ENCODE data around the gene CCDC93. TPM values are rescaled to one million over a fixed set of nuclear protein-coding genes. Genes with fewer than 3 reads are reported as not detected.

The CCDC93 gene
- polyA plus RNA-seq, 2 of the 4 experiments (the other 2 are of a cell fraction), result 14.4 to 17.8 TPM

DNA sequence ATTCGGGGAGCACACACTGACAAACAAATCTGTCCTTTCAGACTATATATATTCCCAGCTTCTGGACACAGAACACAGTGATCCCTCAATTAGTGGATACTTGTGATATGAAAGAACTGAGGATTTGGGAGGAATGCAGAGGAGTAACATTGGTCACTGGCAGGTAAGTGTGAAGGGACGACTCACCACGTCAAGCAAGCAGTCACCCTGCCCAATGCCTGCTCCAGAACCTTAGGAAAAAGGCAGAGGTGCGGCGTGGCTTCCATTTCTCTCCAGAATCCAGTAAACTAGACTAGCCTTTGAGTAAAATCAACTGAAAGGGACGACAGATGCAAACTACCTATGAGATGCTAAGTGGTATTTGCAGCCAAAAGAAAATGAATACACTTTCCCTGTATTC, 1.1 kb downstream of the CCDC93 start:
- FAIRE-seq (no peak), ATAC-seq (no peak; a peak in 1 of 6 replicates), DNase-seq (ENCODE audit: low read depth in 1 of 2, low spot score in 1 of 2) (no peak)
- peak overlapping the region; percentile 97 for H3K4me3 ChIP-seq
- H3K9me3 ChIP-seq, result no peaks in the 10 kb centered on the region
- WGBS (ENCODE audit: missing lambda C conversion rate), result 36% methylated on average over 6 of the region's 6 CpGs
- H3K27ac ChIP-seq, result peak overlapping the region; percentile 88 to 99
- ChIA-PET POLR2A (no interaction called here), CTCF (interaction anchor here (0.6 to 3.2 kb wide), 4 partner anchors 9 to 199 kb away, joined by 3 to 19 read pairs (median 12); partner anchors contain the start of gene DDX18)
- H3K4me1 ChIP-seq, result peaks cover 9% of the 10 kb centered on the region; the same call in 2 of the 3 replicates
- peak overlapping the region; percentile 84 for H3K4me2 ChIP-seq
- TF ChIP-seq EP300 (IDR thresholded peaks at IDR 0.05) (no peak), NR3C1 (IDR thresholded peaks at IDR 0.05) (no peak), KDM1A (IDR thresholded peaks at IDR 0.05; ENCODE audit: low read depth) (no peak), HEYL (CRISPR knock-in tag; IDR thresholded peaks at IDR 0.05) (no peak), JUN (IDR thresholded peaks at IDR 0.05) (no peak), FOSL2 (IDR thresholded peaks at IDR 0.05) (no peak), FOSL2 (CRISPR knock-in tag; IDR thresholded peaks at IDR 0.05) (no peak)
- TF ChIP-seq, protein P1, sequence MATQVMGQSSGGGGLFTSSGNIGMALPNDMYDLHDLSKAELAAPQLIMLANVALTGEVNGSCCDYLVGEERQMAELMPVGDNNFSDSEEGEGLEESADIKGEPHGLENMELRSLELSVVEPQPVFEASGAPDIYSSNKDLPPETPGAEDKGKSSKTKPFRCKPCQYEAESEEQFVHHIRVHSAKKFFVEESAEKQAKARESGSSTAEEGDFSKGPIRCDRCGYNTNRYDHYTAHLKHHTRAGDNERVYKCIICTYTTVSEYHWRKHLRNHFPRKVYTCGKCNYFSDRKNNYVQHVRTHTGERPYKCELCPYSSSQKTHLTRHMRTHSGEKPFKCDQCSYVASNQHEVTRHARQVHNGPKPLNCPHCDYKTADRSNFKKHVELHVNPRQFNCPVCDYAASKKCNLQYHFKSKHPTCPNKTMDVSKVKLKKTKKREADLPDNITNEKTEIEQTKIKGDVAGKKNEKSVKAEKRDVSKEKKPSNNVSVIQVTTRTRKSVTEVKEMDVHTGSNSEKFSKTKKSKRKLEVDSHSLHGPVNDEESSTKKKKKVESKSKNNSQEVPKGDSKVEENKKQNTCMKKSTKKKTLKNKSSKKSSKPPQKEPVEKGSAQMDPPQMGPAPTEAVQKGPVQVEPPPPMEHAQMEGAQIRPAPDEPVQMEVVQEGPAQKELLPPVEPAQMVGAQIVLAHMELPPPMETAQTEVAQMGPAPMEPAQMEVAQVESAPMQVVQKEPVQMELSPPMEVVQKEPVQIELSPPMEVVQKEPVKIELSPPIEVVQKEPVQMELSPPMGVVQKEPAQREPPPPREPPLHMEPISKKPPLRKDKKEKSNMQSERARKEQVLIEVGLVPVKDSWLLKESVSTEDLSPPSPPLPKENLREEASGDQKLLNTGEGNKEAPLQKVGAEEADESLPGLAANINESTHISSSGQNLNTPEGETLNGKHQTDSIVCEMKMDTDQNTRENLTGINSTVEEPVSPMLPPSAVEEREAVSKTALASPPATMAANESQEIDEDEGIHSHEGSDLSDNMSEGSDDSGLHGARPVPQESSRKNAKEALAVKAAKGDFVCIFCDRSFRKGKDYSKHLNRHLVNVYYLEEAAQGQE (IDR thresholded peaks at IDR 0.05), result no peak
- TF ChIP-seq, protein P2, sequence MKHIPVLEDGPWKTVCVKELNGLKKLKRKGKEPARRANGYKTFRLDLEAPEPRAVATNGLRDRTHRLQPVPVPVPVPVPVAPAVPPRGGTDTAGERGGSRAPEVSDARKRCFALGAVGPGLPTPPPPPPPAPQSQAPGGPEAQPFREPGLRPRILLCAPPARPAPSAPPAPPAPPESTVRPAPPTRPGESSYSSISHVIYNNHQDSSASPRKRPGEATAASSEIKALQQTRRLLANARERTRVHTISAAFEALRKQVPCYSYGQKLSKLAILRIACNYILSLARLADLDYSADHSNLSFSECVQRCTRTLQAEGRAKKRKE (CRISPR knock-in tag; IDR thresholded peaks at IDR 0.05; ENCODE audit: low read depth), result no peak

DNA sequence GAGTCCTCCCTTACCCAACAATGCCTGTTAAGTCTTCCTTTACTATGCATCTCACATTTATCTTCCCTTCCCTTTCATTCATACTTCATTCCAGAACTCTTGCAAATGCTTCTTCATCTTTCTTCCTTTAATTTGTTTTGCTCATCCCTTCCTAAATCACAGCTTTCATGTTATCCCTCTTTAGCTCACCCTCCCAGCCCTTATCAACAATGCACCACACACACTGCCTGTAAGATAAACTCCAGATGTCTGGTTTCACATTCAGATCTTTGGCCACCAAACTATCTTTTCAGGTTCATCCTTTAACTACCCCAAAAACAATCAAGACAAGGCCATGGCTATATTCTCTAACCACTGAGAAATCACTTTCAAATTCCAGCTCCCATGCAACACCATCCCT, 3.4 kb downstream of the CCDC93 start:
- Histone ChIP-seq H3K27ac (no peak overlapping the region), H3K4me1 (peaks cover 9% of the 10 kb centered on the region; the same call in 2 of the 3 replicates), H3K9me3 (no peaks in the 10 kb centered on the region), H3K4me2 (no peak overlapping the region), H3K4me3 (no peak overlapping the region)
- DNase-seq (ENCODE audit: low read depth in 1 of 2, low spot score in 1 of 2) (no peak), ATAC-seq (no peak), FAIRE-seq (no peak)
- ChIA-PET CTCF (interaction anchor here (0.6 to 3.2 kb wide), 2 partner anchors 14 to 197 kb away, joined by 3 to 17 read pairs; partner anchors contain the start of gene DDX18), POLR2A (no interaction called here)
- TF ChIP-seq, protein P3, sequence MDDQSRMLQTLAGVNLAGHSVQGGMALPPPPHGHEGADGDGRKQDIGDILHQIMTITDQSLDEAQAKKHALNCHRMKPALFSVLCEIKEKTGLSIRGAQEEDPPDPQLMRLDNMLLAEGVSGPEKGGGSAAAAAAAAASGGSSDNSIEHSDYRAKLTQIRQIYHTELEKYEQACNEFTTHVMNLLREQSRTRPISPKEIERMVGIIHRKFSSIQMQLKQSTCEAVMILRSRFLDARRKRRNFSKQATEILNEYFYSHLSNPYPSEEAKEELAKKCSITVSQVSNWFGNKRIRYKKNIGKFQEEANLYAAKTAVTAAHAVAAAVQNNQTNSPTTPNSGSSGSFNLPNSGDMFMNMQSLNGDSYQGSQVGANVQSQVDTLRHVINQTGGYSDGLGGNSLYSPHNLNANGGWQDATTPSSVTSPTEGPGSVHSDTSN (IDR thresholded peaks at IDR 0.05), result no peak
- TF ChIP-seq HOXA7 (CRISPR knock-in tag; IDR thresholded peaks at IDR 0.05) (no peak), ZFP36 (IDR thresholded peaks at IDR 0.05; ENCODE audit: borderline replicate concordance, partially characterized antibody) (no peak), HOXB13 (CRISPR knock-in tag; IDR thresholded peaks at IDR 0.05; ENCODE audit: low read depth) (no peak)
- TF ChIP-seq, protein P4, sequence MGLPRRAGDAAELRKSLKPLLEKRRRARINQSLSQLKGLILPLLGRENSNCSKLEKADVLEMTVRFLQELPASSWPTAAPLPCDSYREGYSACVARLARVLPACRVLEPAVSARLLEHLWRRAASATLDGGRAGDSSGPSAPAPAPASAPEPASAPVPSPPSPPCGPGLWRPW (IDR thresholded peaks at IDR 0.05), result no peak

DNA sequence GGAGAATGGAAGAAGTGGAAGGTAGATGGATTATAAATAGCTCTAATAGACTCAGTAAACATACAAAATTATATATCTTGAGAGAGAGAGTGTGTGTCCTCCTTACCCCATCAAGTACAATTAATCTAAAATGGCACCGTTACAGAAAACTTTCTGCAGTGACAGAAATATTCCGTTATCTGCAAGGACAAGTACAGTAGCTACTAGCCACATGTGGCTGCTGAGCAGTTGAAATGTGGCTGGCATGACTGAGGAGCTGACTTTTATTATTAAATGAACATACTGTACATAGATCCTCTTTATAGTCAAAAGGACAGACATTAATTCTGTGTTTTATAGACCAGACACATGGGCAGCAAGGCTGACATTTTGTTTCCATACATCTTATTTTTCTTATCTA, 7.0 kb downstream of the CCDC93 start:
- whole genome bisulfite sequencing (ENCODE audit: missing lambda C conversion rate), result 84% methylated on average over 2 of the region's 2 CpGs
- ChIA-PET POLR2A (no interaction called here), CTCF (interaction anchor here (1.1 to 9.5 kb wide), 4 partner anchors 10 to 193 kb away, joined by 3 to 137 read pairs (median 48); partner anchors contain the start of gene DDX18)
- no peaks in the 10 kb centered on the region; the same call in 2 of the 3 replicates for H3K4me1 ChIP-seq
- DNase-seq (ENCODE audit: low read depth in 1 of 2, low spot score in 1 of 2), result no peak
- no peak for ATAC-seq
- TF ChIP-seq, protein P5, sequence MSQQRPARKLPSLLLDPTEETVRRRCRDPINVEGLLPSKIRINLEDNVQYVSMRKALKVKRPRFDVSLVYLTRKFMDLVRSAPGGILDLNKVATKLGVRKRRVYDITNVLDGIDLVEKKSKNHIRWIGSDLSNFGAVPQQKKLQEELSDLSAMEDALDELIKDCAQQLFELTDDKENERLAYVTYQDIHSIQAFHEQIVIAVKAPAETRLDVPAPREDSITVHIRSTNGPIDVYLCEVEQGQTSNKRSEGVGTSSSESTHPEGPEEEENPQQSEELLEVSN (IDR thresholded peaks at IDR 0.05; ENCODE audit: borderline replicate concordance, low read depth), result no peak
- TF ChIP-seq TFCP2L1 (CRISPR knock-in tag; IDR thresholded peaks at IDR 0.05) (no peak), HOXB5 (CRISPR knock-in tag; IDR thresholded peaks at IDR 0.05) (no peak), CHD4 (IDR thresholded peaks at IDR 0.05; ENCODE audit: borderline replicate concordance) (no peak)
- no peak overlapping the region for H3K4me2 ChIP-seq
- no peak overlapping the region for H3K4me3 ChIP-seq
- no peaks in the 10 kb centered on the region for H3K9me3 ChIP-seq
- FAIRE-seq, result no peak
- no peak overlapping the region for H3K27ac ChIP-seq
